Measurements from ENCODE around the gene ELL3.

Gene ELL3

GRCh38 chr15:43795997-43796396, 19.2 kb upstream of the ELL3 start:
- Histone ChIP-seq H3K4me1 (no peaks in the 10 kb centered on the region), H3K36me3 (ENCODE audit: control insufficient read depth, insufficient read depth, low read length) (no peaks in the 10 kb centered on the region), H3K4me2 (ENCODE audit: low read length) (no peak overlapping the region), H3K27ac (no peak overlapping the region), H2AFZ (no peak overlapping the region), H3K27me3 (ENCODE audit: control insufficient read depth, insufficient read depth, low read length) (no peaks in the 10 kb centered on the region), H3K79me2 (peaks cover 10% of the 10 kb centered on the region), H3K4me3 (ENCODE audit: low read depth, low read length) (no peak overlapping the region), H3K9me3 (ENCODE audit: control insufficient read depth, low read length) (no peaks in the 10 kb centered on the region), H3K9ac (no peak overlapping the region)
- no peak for TF ChIP-seq CTCF (IDR thresholded peaks at IDR 0.05)

- H3K9me3 ChIP-seq (ENCODE audit: control insufficient read depth, low read length) = no peaks in the 10 kb centered on the region
- no peaks in the 10 kb centered on the region for H3K4me1 ChIP-seq
- no peak for TF ChIP-seq CTCF (IDR thresholded peaks at IDR 0.05)
- H3K4me3 ChIP-seq (ENCODE audit: low read depth, low read length) = no peak overlapping the region
- no peak overlapping the region for H3K9ac ChIP-seq
- no peak overlapping the region for H3K4me2 ChIP-seq (ENCODE audit: low read length)
- peak overlapping the region; percentile 15 for H3K27ac ChIP-seq
- no peak overlapping the region for H2AFZ ChIP-seq
- no peaks in the 10 kb centered on the region for H3K27me3 ChIP-seq (ENCODE audit: control insufficient read depth, insufficient read depth, low read length)
- peaks cover 10% of the 10 kb centered on the region for H3K79me2 ChIP-seq
- H3K36me3 ChIP-seq (ENCODE audit: control insufficient read depth, insufficient read depth, low read length) = no peaks in the 10 kb centered on the region
Observed at GRCh38 chr15:43795197-43795596, 18.4 kb upstream of the ELL3 start.

- Histone ChIP-seq H3K4me2 (ENCODE audit: low read length) (peak overlapping the region; percentile 2), H3K27me3 (ENCODE audit: control insufficient read depth, insufficient read depth, low read length) (no peaks in the 10 kb centered on the region), H3K27ac (no peak overlapping the region), H3K9ac (no peak overlapping the region), H3K4me1 (no peaks in the 10 kb centered on the region), H3K79me2 (peaks cover 10% of the 10 kb centered on the region), H2AFZ (no peak overlapping the region), H3K4me3 (ENCODE audit: low read depth, low read length) (no peak overlapping the region), H3K36me3 (ENCODE audit: control insufficient read depth, insufficient read depth, low read length) (no peaks in the 10 kb centered on the region), H3K9me3 (ENCODE audit: control insufficient read depth, low read length) (no peaks in the 10 kb centered on the region)
- no peak for TF ChIP-seq CTCF (IDR thresholded peaks at IDR 0.05)
Observed at GRCh38 chr15:43794269-43795037, 17.7 kb upstream of the ELL3 start.

GRCh38 chr15:43793647-43794046, 16.9 kb upstream of the ELL3 start:
- H3K27ac ChIP-seq = no peak overlapping the region
- no peaks in the 10 kb centered on the region for H3K9me3 ChIP-seq (ENCODE audit: control insufficient read depth, low read length)
- H3K79me2 ChIP-seq = peaks cover 10% of the 10 kb centered on the region
- H3K36me3 ChIP-seq (ENCODE audit: control insufficient read depth, insufficient read depth, low read length) = no peaks in the 10 kb centered on the region
- H3K27me3 ChIP-seq (ENCODE audit: control insufficient read depth, insufficient read depth, low read length) = no peaks in the 10 kb centered on the region
- H2AFZ ChIP-seq = no peak overlapping the region
- no peak overlapping the region for H3K9ac ChIP-seq
- H3K4me2 ChIP-seq (ENCODE audit: low read length) = peak overlapping the region; percentile 98
- TF ChIP-seq CTCF (IDR thresholded peaks at IDR 0.05) = no peak
- H3K4me1 ChIP-seq = no peaks in the 10 kb centered on the region
- peak overlapping the region; percentile 99 for H3K4me3 ChIP-seq (ENCODE audit: low read depth, low read length)
